ENCODE measurements around the gene MAST4. TPM values are rescaled to one million over a fixed set of nuclear protein-coding genes. Genes with fewer than 3 reads are reported as not detected.

The MAST4 gene
- total and polyA plus RNA-seq, 2 of the 4 experiments (the other 2 are of a cell fraction): 4.8 to 6.8 TPM

GRCh38 chr5:67195406-67196275 is 599.4 kb downstream of the MAST4 start:
- dilution Hi-C loops (cut with HindIII; ENCODE audit: low sequenced_read_pairs, unreplicated experiment): no loop called here
- no peak for DNase-seq

More at GRCh38 chr5:67195406-67196275, 599.4 kb downstream of the MAST4 start:
- Histone ChIP-seq H3K9me3 (ENCODE audit: control insufficient read depth, insufficient read depth, low read length) (0 out of 2 replicates have a peak, but pooled peaks cover 2% of the 10 kb centered on the region), H3K14ac (replicated peaks; ENCODE audit: low read depth, low read length) (no peak overlapping the region), H3K4ac (ENCODE audit: low read depth, low read length) (no peak overlapping the region), H4K91ac (ENCODE audit: insufficient read depth, low read depth, low read length) (no peak overlapping the region), H3K36me3 (ENCODE audit: control insufficient read depth, insufficient read depth, low read length) (no peaks in the 10 kb centered on the region), H3K9ac (ENCODE audit: low read depth, low read length) (no peak overlapping the region), H3K23ac (ENCODE audit: low read depth, low read length) (no peak overlapping the region), H3K4me1 (ENCODE audit: control insufficient read depth, insufficient read depth, low read length) (no peaks in the 10 kb centered on the region), H3K27me3 (ENCODE audit: control insufficient read depth, insufficient read depth, low read length) (0 out of 2 replicates have a peak, but pooled peaks cover 2% of the 10 kb centered on the region), H2AFZ (replicated peaks; ENCODE audit: low read length, poor library complexity) (no peak overlapping the region), H3K56ac (ENCODE audit: extremely low read depth, insufficient read depth, low read length) (no peak overlapping the region), H2BK15ac (ENCODE audit: low read depth, low read length) (no peak overlapping the region), H3K9me1 (ENCODE audit: insufficient read depth, low read length) (no peaks in the 10 kb centered on the region; the same call in 1 of the 2 replicates), H4K20me1 (ENCODE audit: insufficient read depth, low read length) (no peaks in the 10 kb centered on the region), H3K27ac (ENCODE audit: insufficient read depth, low read length) (no peak overlapping the region), H3K18ac (ENCODE audit: low read depth, low read length) (no peak overlapping the region), H2BK5ac (ENCODE audit: low read depth, low read length, poor library complexity, severe bottlenecking) (no peak overlapping the region), H3K4me2 (ENCODE audit: low read depth, low read length) (no peak overlapping the region), H4K8ac (ENCODE audit: low read depth in 2 of 2, low read length in 2 of 2) (no peak overlapping the region), H3K4me3 (ENCODE audit: insufficient read depth, low read depth, low read length) (no peak overlapping the region), H4K5ac (ENCODE audit: low read depth, low read length) (no peak overlapping the region), H3K79me1 (ENCODE audit: low read depth in 1 of 2, low read length in 2 of 2) (no peaks in the 10 kb centered on the region), H2BK120ac (ENCODE audit: low read depth, low read length) (no peak overlapping the region), H2AK9ac (replicated peaks; ENCODE audit: low read depth, low read length, poor library complexity) (no peak overlapping the region), H2BK20ac (ENCODE audit: low read depth, low read length) (no peak overlapping the region), H2AK5ac (ENCODE audit: low read depth, low read length) (no peak overlapping the region)
- intact Hi-C loops (cut with micrococcal nuclease): no loop called here
- ChIA-PET CTCF (no interaction called here), POLR2A (ENCODE audit: unreplicated experiment) (no interaction called here)
- WGBS, 2 experiments (ENCODE audit: extremely low coverage in 2 of 2, insufficient read length in 1 of 2): 80% methylated on average over 1 of the region's 7 CpGs; no CpG with 5 or more reads in 1 of the 2 experiments
- no TSS peak for BruUV-seq (replicated peaks)
- ATAC-seq (ENCODE audit: low read depth): no peak
- in situ Hi-C loops (cut with MboI; ENCODE audit: low sequenced_read_pairs): no loop called here
- no peak for TF ChIP-seq CEBPB (IDR thresholded peaks at IDR 0.05; ENCODE audit: low read depth, low read length)
- no peak for TF ChIP-seq SMC3 (IDR thresholded peaks at IDR 0.05; ENCODE audit: low read depth, low read length)
- TF ChIP-seq MXI1 (IDR thresholded peaks at IDR 0.05; ENCODE audit: borderline replicate concordance, low read depth, low read length): no peak
- TF ChIP-seq NFE2L2 (IDR thresholded peaks at IDR 0.05; ENCODE audit: low read depth, low read length): no peak
- TF ChIP-seq CTCF (conservative IDR thresholded peaks at IDR 0.05; ENCODE audit: low read depth, low read length): no peak
- no peak for TF ChIP-seq MAFK (IDR thresholded peaks at IDR 0.05; ENCODE audit: low read depth, low read length)
- no peak for TF ChIP-seq USF2 (IDR thresholded peaks at IDR 0.05; ENCODE audit: low read depth, low read length)
- no peak for TF ChIP-seq RFX5 (IDR thresholded peaks at IDR 0.05; ENCODE audit: low read depth, low read length)
- TF ChIP-seq FOS (IDR thresholded peaks at IDR 0.05; ENCODE audit: low read depth, low read length): no peak
- TF ChIP-seq BHLHE40 (IDR thresholded peaks at IDR 0.05; ENCODE audit: low read depth, low read length): no peak
- TF ChIP-seq RAD21 (IDR thresholded peaks at IDR 0.05; ENCODE audit: low read length): no peak
- TF ChIP-seq CHD1 (IDR thresholded peaks at IDR 0.05; ENCODE audit: low read depth, low read length): no peak
- no peak for TF ChIP-seq RCOR1 (IDR thresholded peaks at IDR 0.05; ENCODE audit: insufficient replicate concordance, low read length)
- no peak for TF ChIP-seq MAZ (IDR thresholded peaks at IDR 0.05; ENCODE audit: borderline replicate concordance, low read depth, low read length)

All from IMR-90 (cell line).